Neural crest cell (in vitro differentiated cells): ENCODE results near the gene PNMA6A. TPM values are rescaled to one million over a fixed set of nuclear protein-coding genes. Genes with fewer than 3 reads are reported as not detected.

Experiments
- DNase-seq: peaks from one replicate; pipeline ENCODE4 v3.0.0; 2021; ENCODE audit warnings: low read depth, mixed read lengths, low spot score
- H3K27ac Mint-ChIP-seq: one replicate; pipeline ENCODE4 v1.8.0; 2021; ENCODE audit warnings: mild to moderate bottlenecking, mixed read lengths; ENCODE audit not compliant: unreplicated experiment
- H3K27me3 Mint-ChIP-seq: 2 replicates; pipeline ENCODE4 v1.8.0; 2021; ENCODE audit warnings: low read depth, mild to moderate bottlenecking, mixed read lengths
- H3K36me3 Mint-ChIP-seq: 2 replicates; pipeline ENCODE4 v1.8.0; 2021; ENCODE audit warnings: low read depth, mild to moderate bottlenecking, mixed read lengths
- H3K4me1 Mint-ChIP-seq: 2 replicates; pipeline ENCODE4 v1.8.0; 2021; ENCODE audit warnings: mixed read lengths
- H3K4me3 Mint-ChIP-seq: one replicate; pipeline ENCODE4 v1.8.0; 2021; ENCODE audit warnings: mild to moderate bottlenecking, mixed read lengths
- H3K9me3 Mint-ChIP-seq: 2 replicates; pipeline ENCODE4 v1.8.0; 2021; ENCODE audit warnings: mixed read lengths
- total RNA-seq: library from RNA; stranded (reverse); gene quantifications from 2 replicates; pipeline ENCODE4 v1.2.1, GENCODE V29; 2021
- TF ChIP-seq, protein P1 (sequence below): fragments of 200-600 bp; sonication (generic); conservative IDR thresholded peaks from 2 replicates; pipeline ENCODE4 v1.5.0; 2021; ENCODE audit warnings: antibody characterized with exemption, mild to moderate bottlenecking

The PNMA6A gene
- total RNA-seq, 1 donor from 2014 or later: 10.4 TPM

DNA sequence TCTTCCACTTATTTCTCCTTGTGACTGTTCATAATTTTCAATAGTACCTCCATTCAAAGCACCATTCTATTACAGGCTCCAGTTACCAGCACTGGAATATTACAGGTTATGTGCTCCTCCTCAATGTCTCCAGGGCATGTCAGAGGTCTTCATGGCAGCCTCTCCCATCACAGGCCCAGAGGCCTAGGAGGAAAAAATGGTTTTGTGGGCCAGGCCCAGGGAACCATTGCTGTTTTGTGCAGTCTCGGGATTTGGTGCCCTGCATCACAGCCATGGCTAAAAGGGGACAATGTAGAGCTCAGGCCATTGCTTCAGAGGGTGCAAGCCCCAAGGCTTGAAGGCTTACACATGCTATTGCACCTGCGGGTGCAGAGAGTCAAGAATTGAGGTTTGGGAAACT, 23.2 kb upstream of the PNMA6A start:
- H3K27me3 Mint-ChIP-seq: peaks cover 11% of the 10 kb centered on the region
- TF ChIP-seq, protein P1, sequence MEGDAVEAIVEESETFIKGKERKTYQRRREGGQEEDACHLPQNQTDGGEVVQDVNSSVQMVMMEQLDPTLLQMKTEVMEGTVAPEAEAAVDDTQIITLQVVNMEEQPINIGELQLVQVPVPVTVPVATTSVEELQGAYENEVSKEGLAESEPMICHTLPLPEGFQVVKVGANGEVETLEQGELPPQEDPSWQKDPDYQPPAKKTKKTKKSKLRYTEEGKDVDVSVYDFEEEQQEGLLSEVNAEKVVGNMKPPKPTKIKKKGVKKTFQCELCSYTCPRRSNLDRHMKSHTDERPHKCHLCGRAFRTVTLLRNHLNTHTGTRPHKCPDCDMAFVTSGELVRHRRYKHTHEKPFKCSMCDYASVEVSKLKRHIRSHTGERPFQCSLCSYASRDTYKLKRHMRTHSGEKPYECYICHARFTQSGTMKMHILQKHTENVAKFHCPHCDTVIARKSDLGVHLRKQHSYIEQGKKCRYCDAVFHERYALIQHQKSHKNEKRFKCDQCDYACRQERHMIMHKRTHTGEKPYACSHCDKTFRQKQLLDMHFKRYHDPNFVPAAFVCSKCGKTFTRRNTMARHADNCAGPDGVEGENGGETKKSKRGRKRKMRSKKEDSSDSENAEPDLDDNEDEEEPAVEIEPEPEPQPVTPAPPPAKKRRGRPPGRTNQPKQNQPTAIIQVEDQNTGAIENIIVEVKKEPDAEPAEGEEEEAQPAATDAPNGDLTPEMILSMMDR: no peak
- H3K4me3 Mint-ChIP-seq: no peak overlapping the region
- DNase-seq: no peak
- peaks cover 3% of the 10 kb centered on the region for H3K36me3 Mint-ChIP-seq
- no peaks in the 10 kb centered on the region for H3K4me1 Mint-ChIP-seq
- H3K27ac Mint-ChIP-seq: no peak overlapping the region
- peaks cover 24% of the 10 kb centered on the region for H3K9me3 Mint-ChIP-seq

DNA sequence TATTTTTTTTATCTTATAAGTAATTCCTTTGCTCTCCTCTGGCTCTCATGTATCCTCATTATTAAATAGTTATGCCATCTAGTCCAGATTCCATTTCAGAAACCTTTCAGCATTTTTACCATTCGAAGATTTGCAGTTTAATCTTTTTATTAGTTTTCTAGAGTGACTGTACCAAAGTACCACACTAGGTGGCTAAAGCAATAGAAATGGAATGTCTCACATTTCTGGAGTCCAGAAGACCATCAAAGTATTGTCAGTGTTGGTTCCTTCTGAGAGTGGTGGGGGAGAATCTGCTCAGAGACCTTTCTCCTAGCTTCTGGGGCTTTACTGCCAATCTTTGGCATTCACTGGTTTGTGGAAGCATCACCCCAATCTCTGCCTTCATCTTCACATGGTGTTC, 19.7 kb upstream of the PNMA6A start:
- no peak overlapping the region for H3K27ac Mint-ChIP-seq
- peaks cover 11% of the 10 kb centered on the region for H3K27me3 Mint-ChIP-seq
- TF ChIP-seq, protein P1: peak; percentile 17

DNA sequence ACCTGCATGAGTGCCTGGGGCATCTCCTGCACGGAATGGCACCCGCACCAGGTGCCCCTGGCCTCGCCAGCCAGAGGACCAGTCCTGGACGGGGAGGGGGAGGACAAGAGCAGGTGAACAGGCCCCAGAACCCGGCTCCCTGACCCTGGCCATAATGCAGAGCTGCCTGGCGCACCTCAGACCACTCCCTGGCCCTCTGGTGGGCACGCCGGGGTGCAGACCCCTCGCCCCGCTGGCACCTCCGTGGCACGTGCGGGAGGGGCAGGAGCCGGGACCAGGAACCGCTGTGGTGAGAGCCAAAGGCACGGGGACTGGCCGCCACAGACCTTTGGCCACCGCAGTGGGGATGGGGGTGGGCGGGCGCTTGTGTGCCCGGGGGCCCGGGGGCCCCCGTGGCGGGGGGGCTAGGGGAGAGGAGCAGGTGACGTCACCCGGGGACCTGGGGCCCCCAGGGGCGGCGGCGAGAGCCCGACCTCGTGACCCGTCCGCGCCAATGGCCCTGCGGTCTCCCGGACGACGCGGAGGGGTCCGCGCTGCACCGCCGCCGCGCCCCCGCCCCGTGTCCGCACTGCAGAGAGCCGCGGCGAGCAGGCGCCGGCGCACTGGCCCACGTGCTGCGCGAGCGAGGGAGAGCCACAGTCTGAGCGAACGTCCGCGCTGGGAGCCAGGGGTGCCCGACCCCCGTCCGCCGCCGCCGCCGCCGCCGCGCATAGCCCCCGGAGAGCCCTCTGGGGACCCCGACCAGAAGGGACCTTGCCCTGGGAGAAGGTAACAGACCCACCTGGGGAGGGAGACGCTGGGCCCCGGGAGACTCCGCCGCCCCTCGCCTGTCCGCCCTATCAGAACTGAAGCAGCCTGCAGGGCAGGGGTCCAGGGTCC, 16.1 kb upstream of the PNMA6A start, which contains the start of gene PNMA3:
TSS of gene PNMA3 (plus strand) at position 600 of the 879 bp plus-strand sequence. CDS start 586 bp downstream, outside the sequence.
- no peaks in the 10 kb centered on the region for H3K9me3 Mint-ChIP-seq
- H3K4me1 Mint-ChIP-seq: peaks cover 4% of the 10 kb centered on the region
- H3K27ac Mint-ChIP-seq: no peak within 1 kb of the TSS

More for the DNA sequence above, 19.7 kb upstream of the PNMA6A start:
- H3K4me3 Mint-ChIP-seq: no peak overlapping the region
- DNase-seq: no peak
- H3K9me3 Mint-ChIP-seq: peaks cover 13% of the 10 kb centered on the region
- peaks cover 3% of the 10 kb centered on the region for H3K36me3 Mint-ChIP-seq
- peaks cover 4% of the 10 kb centered on the region for H3K4me1 Mint-ChIP-seq

DNA sequence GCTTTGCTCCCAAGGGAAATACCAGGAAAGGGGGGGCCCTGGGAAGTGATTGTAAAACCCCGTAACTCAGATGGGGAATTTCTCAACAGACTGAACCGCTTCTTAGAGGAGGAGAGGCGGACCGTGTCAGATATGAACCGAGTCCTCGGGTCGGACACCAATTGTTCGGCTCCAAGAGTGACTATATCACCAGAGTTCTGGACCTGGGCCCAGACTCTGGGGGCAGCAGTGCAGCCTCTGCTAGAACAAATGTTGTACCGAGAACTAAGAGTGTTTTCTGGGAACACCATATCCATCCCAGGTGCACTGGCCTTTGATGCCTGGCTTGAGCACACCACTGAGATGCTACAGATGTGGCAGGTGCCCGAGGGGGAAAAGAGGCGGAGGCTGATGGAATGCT, 15.0 kb upstream of the PNMA6A start:
- Mint-ChIP-seq H3K4me3 (peak overlapping the region; percentile 3), H3K27ac (no peak overlapping the region), H3K36me3 (no peaks in the 10 kb centered on the region), H3K9me3 (no peaks in the 10 kb centered on the region), H3K27me3 (peaks cover 11% of the 10 kb centered on the region), H3K4me1 (peaks cover 4% of the 10 kb centered on the region)
- no peak for DNase-seq
- TF ChIP-seq, protein P1: no peak

More for the DNA sequence above, 16.1 kb upstream of the PNMA6A start, which contains the start of gene PNMA3:
- peak; percentile 25 for DNase-seq
- TF ChIP-seq, protein P1: no peak
- peak within 1 kb of the TSS; percentile 23 for H3K4me3 Mint-ChIP-seq
- peaks cover 11% of the 10 kb centered on the region for H3K27me3 Mint-ChIP-seq
- H3K36me3 Mint-ChIP-seq: no peaks in the 10 kb centered on the region

DNA sequence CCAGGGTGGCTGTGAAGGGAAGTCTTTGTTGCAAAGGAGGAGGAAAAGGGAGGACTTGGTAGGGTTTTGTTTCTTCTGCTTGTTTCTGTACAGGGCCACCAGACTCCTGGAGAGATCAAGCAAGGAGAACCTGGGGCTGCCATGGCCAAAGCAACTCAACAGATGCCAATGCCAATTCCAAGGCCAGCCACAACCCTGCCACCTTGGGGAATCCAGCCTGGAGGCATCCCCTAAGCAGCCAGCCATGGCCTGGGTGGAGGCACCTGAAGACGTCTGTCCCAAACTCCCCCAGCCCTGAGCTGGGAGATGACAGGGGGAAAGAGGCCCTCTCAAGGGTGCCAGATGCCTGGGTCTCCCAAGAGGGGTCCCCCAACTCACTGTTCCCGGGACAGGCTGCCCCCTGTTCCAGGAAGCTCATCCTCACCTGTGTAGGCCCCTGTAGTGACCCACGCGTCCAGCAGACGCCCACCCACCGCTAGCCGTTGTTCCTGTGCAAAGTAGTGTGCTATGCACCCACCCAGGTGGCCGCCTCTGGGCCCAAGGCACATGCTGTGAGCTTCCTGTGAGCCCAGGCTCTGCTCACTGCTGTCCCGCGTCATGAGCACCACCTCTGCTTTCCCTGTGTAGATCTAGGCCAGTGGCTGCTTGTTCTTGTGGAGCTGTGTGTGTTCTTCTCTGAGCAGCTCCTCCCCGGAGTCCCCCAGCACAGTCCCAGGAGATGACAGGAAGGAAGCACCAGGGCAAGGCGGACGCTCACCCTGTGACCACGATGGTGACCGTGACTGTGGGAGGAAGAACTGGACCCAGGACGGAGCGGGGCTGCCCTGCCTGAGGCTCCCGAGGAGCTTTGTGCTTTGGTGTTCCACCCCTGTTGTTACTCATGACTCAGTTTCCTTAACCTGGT, 12.8 kb upstream of the PNMA6A start:
- TF ChIP-seq, protein P1: no peak
- no peak for DNase-seq
- H3K27me3 Mint-ChIP-seq: peaks cover 2% of the 10 kb centered on the region
- no peak overlapping the region for H3K4me3 Mint-ChIP-seq
- H3K36me3 Mint-ChIP-seq: no peaks in the 10 kb centered on the region
- no peak overlapping the region for H3K27ac Mint-ChIP-seq
- peaks cover 4% of the 10 kb centered on the region for H3K4me1 Mint-ChIP-seq
- peaks cover 3% of the 10 kb centered on the region for H3K9me3 Mint-ChIP-seq
